Stomach (tissue), 9 donors: ENCODE data around the gene SEMA3F. TPM values are rescaled to one million over a fixed set of nuclear protein-coding genes. Genes with fewer than 3 reads are reported as not detected.

Experiments
- DNase-seq, 2 donors: peaks; one replicate each; pipeline versions ENCODE4 v3.0.0 to v3.0.0-alpha.2; 2013 to 2019
- H3K27ac ChIP-seq, 5 donors: fragments of 200-600 bp in 4 of 5; sonication (generic) in 4 of 5; one replicate each; pipeline ENCODE4 v1.5.1; 2013 to 2019; ENCODE audit warnings: mild to moderate bottlenecking in 1 of 5, moderate library complexity in 1 of 5
- H3K27me3 ChIP-seq, 3 donors: fragments of 200-600 bp; sonication (generic); one replicate each; pipeline ENCODE4 v1.5.1; 2017 to 2019; ENCODE audit warnings: mixed run types in 1 of 3
- H3K36me3 ChIP-seq, 4 donors: fragments of 200-600 bp; sonication (generic); 1 replicate in 3 of 4; 2 replicates in 1 of 4; pipeline ENCODE4 v1.5.1; 2016 to 2019
- H3K4me1 ChIP-seq, 4 donors: fragments of 200-600 bp; sonication (generic); one replicate each; pipeline ENCODE4 v1.5.1; 2016 to 2019
- H3K4me3 ChIP-seq, 4 donors: fragments of 200-600 bp; sonication (generic) in 3 of 4; one replicate each; pipeline ENCODE4 v1.5.1; 2016 to 2019; ENCODE audit warnings: mild to moderate bottlenecking in 1 of 4
- H3K9me3 ChIP-seq, 4 donors: fragments of 200-600 bp; sonication (generic); one replicate each; pipeline ENCODE4 v1.5.1; 2016 to 2019
- CTCF ChIP-seq, 7 experiments: fragments of 450-650 bp in 4 of 7; fragments of 200-600 bp in 3 of 7; sonication (generic) in 3 of 7; IDR thresholded peaks; one replicate each; pipeline ENCODE4 v1.5.1; 2016 to 2019; ENCODE audit warnings: antibody characterized with exemption in 7 of 7, control low read depth in 2 of 7, mild to moderate bottlenecking in 1 of 7
- EP300 ChIP-seq: sonication (generic); formaldehyde crosslinking; IDR thresholded peaks from one replicate; pipeline ENCODE4 v1.6.1; 2017; ENCODE audit warnings: antibody characterized with exemption
- POLR2A ChIP-seq, 4 donors: fragments of 450-650 bp; IDR thresholded peaks; one replicate each; pipeline ENCODE4 v1.6.1; 2016; ENCODE audit warnings: antibody characterized with exemption in 4 of 4, control low read depth in 2 of 4, mild to moderate bottlenecking in 1 of 4, moderate library complexity in 1 of 4
- POLR2AphosphoS5 ChIP-seq, 3 donors: sonication (generic); formaldehyde crosslinking; IDR thresholded peaks; one replicate each; pipeline ENCODE4 v1.6.1; 2016; ENCODE audit warnings: antibody characterized with exemption in 3 of 3
- WGBS, 5 donors: extraction: QIAGEN DNeasy Blood & Tissue Kit in 3 of 5; methylation state at CpG; one replicate each; pipeline versions ENCODE4 v1.1.5 to v1.1.7; 2013 to 2018; 5-methylcytosine and 5-hydroxymethylcytosine counted together
- intact Hi-C: fragments of 100-400 bp; cut with DNase I; formaldehyde crosslinking; loops from one replicate; pipeline ENCODE4 v1.15.1; 2023; ENCODE audit warnings: low total_unique reads
- polyA plus RNA-seq, 3 donors: library from polyadenylated mRNA; stranded (reverse); fragments of 200-250 nt; gene quantifications; one replicate each; pipeline ENCODE4 v1.2.3, GENCODE V29; 2013
- total RNA-seq, 5 donors: library from RNA; depleted of rRNA; stranded (reverse); fragments of >200 nt; gene quantifications; one replicate each; pipeline versions ENCODE4 v1.1.0 to v1.2.3, GENCODE V29; 2014 to 2016
- donor health status: healthy with polysubstance abuse.
- donor health status: Bipolar disorder and iron deficiency.
- donor health status: healthy.

Gene SEMA3F
- total and polyA plus RNA-seq, 8 donors: 8.9 to 34.5 (median 22.9) TPM

GRCh38 chr3:50124800-50125178, 30.3 kb upstream of the SEMA3F start:
- TF ChIP-seq EP300: no peak
- no peak for TF ChIP-seq POLR2A (IDR thresholded peaks at IDR 0.05)
- TF ChIP-seq POLR2AphosphoS5 (IDR thresholded peaks at IDR 0.05): no peak
- no peak for TF ChIP-seq CTCF (IDR thresholded peaks at IDR 0.05)
- WGBS, 5 donors: 43 to 72% (median 54%) methylated on average over 2 to 12 of the region's 12 CpGs
- no peak overlapping the region for H3K27ac ChIP-seq

DNA sequence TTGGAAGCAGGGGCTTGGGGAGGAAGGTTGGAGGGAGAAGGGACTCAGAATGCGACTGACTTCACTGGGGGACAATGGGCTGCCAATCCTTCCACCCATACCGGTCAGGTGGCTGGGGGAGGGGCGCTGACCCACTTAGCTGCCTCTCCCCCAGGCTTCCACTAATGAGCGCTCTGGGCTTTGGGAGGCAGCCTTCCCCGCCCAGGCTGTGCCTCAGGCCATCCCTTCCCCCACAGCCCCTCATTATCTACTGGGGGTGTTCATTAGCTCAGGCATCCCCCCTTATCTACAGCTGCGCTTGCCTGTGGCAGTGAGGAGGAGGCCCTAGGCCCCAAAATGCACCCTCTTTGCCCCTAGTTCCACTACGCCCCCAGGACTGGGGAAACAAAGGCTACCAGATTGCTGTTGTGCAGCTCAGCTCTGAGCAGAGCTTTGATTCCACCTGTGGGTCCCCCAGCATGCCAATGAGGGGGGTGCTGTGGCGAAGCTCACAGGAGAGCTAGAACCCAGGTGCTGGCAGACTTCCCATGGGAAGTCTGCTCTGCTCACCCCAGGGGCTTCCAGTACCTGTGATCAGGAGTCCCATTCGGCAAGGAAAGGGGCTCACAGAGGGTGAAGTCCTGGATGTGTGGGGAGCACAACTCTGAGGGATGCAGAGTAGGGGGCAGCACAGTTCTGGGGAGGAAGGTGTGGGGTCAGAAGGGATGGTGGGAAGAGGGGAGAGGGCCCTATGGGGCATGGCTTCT, 29.4 kb upstream of the SEMA3F start:
- WGBS, 5 donors: 73 to 82% (median 75%) methylated on average over 8 to 9 of the region's 9 CpGs
- Histone ChIP-seq H3K9me3 (no peaks in the 10 kb centered on the region), H3K27me3 (no peaks in the 10 kb centered on the region), H3K4me3 (no peak overlapping the region), H3K27ac (no peak overlapping the region), H3K4me1 (peaks cover 29 to 67% (median 58%) of the 10 kb centered on the region in 4 donors), H3K36me3 (peaks cover 3 to 19% (median 7%) of the 10 kb centered on the region in 4 donors)
- intact Hi-C loops: no loop called here
- TF ChIP-seq EP300 (no peak), CTCF (IDR thresholded peaks at IDR 0.05) (no peak), POLR2A (IDR thresholded peaks at IDR 0.05) (no peak), POLR2AphosphoS5 (IDR thresholded peaks at IDR 0.05) (no peak)
- no peak for DNase-seq

More at GRCh38 chr3:50124800-50125178, 30.3 kb upstream of the SEMA3F start:
- Histone ChIP-seq H3K4me1 (peaks cover 29 to 67% (median 58%) of the 10 kb centered on the region in 4 donors), H3K36me3 (peaks cover 10 to 29% (median 16%) of the 10 kb centered on the region in 4 donors), H3K9me3 (no peaks in the 10 kb centered on the region), H3K27me3 (no peaks in the 10 kb centered on the region), H3K4me3 (no peak overlapping the region)
- DNase-seq: peak in 1 of 2 donors; percentile 52
- intact Hi-C loops: loop anchor here (5.0 kb wide), 1 partner anchor 63 kb away; no protein-coding TSS in a partner anchor

GRCh38 chr3:50126287-50127211, 28.6 kb upstream of the SEMA3F start:
- no peak for TF ChIP-seq EP300
- no peak for TF ChIP-seq POLR2A (IDR thresholded peaks at IDR 0.05)
- no peak for TF ChIP-seq POLR2AphosphoS5 (IDR thresholded peaks at IDR 0.05)
- no peak for TF ChIP-seq CTCF (IDR thresholded peaks at IDR 0.05)
- Histone ChIP-seq H3K9me3 (no peaks in the 10 kb centered on the region), H3K36me3 (peaks cover 0 to 11% (median 0%) of the 10 kb centered on the region in 4 donors), H3K4me3 (no peak overlapping the region), H3K4me1 (peaks cover 29 to 62% (median 55%) of the 10 kb centered on the region in 4 donors), H3K27me3 (no peaks in the 10 kb centered on the region), H3K27ac (peak overlapping the region in 4 of 5 donors; percentile 23 to 37 (median 34))
- DNase-seq: peak; percentile 65 to 68
- intact Hi-C loops: no loop called here
- WGBS, 5 donors: 41 to 48% (median 45%) methylated on average over 15 to 16 of the region's 16 CpGs

- peak in 1 of 2 donors; percentile 60 for DNase-seq
- H3K36me3 ChIP-seq: peaks cover 0 to 4% (median 0%) of the 10 kb centered on the region in 4 donors
- no peak for TF ChIP-seq EP300
- no peak for TF ChIP-seq POLR2AphosphoS5 (IDR thresholded peaks at IDR 0.05)
- TF ChIP-seq POLR2A (IDR thresholded peaks at IDR 0.05): no peak
- no peak for TF ChIP-seq CTCF (IDR thresholded peaks at IDR 0.05)
- peak overlapping the region in 4 of 5 donors; percentile 23 to 37 (median 34) for H3K27ac ChIP-seq
- intact Hi-C loops: no loop called here
- H3K4me1 ChIP-seq: peaks cover 29 to 55% (median 48%) of the 10 kb centered on the region in 4 donors
- H3K27me3 ChIP-seq: no peaks in the 10 kb centered on the region
- 42 to 62% (median 46%) methylated on average over 8 of the region's 8 CpGs for WGBS, 5 donors
- H3K4me3 ChIP-seq: no peak overlapping the region
- no peaks in the 10 kb centered on the region for H3K9me3 ChIP-seq
These were observed 27.9 kb upstream of the SEMA3F start for GRCh38 chr3:50127251-50127691.
